MCF 10A (cell line): ENCODE measurements around the gene SNU13. TPM values are rescaled to one million over a fixed set of nuclear protein-coding genes. Genes with fewer than 3 reads are reported as not detected.

Experiments
- BruUV-seq: library from RNA; stranded (reverse); fragments of 400-500 nt; replicated peaks from 2 replicates; lab custom pipeline; 2021; lab: Mats Ljungman, UMichigan
- CTCF ChIA-PET: fragments of 300-600 bp; sonication (Branson Sonifier 250); formaldehyde crosslinking; extraction: SDS; loops from one replicate; lab custom pipeline; 2021; ENCODE audit warnings: antibody characterized with exemption, inconsistent platforms; lab: Yijun Ruan, JAX
- POLR2A ChIA-PET: fragments of 300-600, 350-650 bp; sonication (Branson Sonifier 250); formaldehyde crosslinking; extraction: SDS; loops from one replicate; lab custom pipeline; 2020; ENCODE audit warnings: antibody characterized with exemption, inconsistent platforms; lab: Yijun Ruan, JAX
- DNase-seq: peaks from one replicate; pipeline ENCODE4 v3.0.0-alpha.2; 2018; ENCODE audit not compliant: unreplicated experiment
- H3K27ac Mint-ChIP-seq: one replicate; pipeline ENCODE4 v1.8.0; 2022; ENCODE audit warnings: mild to moderate bottlenecking, low read depth, mixed read lengths; ENCODE audit not compliant: unreplicated experiment
- H3K27me3 Mint-ChIP-seq: one replicate; pipeline ENCODE4 v1.8.0; 2022; ENCODE audit warnings: mixed read lengths; ENCODE audit not compliant: insufficient read depth, unreplicated experiment
- H3K36me3 Mint-ChIP-seq: one replicate; pipeline ENCODE4 v1.8.0; 2022; ENCODE audit warnings: mild to moderate bottlenecking, moderate library complexity, mixed read lengths; ENCODE audit not compliant: insufficient read depth, unreplicated experiment
- H3K4me1 Mint-ChIP-seq: one replicate; pipeline ENCODE4 v1.8.0; 2022; ENCODE audit warnings: mixed read lengths; ENCODE audit not compliant: insufficient read depth, unreplicated experiment
- H3K4me3 Mint-ChIP-seq: one replicate; pipeline ENCODE4 v1.8.0; 2022; ENCODE audit warnings: mild to moderate bottlenecking, moderate library complexity, mixed read lengths; ENCODE audit not compliant: unreplicated experiment
- H3K9me3 Mint-ChIP-seq: one replicate; pipeline ENCODE4 v1.8.0; 2022; ENCODE audit warnings: mixed read lengths; ENCODE audit not compliant: unreplicated experiment
- CTCF ChIP-seq: fragments of 200-600 bp; IDR thresholded peaks from one replicate; pipeline ENCODE4 v1.8.0; 2022; ENCODE audit warnings: antibody characterized with exemption, mild to moderate bottlenecking; ENCODE audit not compliant: unreplicated experiment
- intact Hi-C: fragments of 100-400 bp; cut with micrococcal nuclease; formaldehyde crosslinking; loops from 2 replicates; pipeline ENCODE4 v1.14.1; 2022
- total RNA-seq: library from RNA; stranded (reverse); gene quantifications from 2 replicates; pipeline ENCODE4 v1.2.3, GENCODE V29; 2022

Gene SNU13
- total RNA-seq, 1 experiment from 2014 or later, result 280 TPM

- CTCF ChIA-PET, result interaction anchor here (0.6 to 1.2 kb wide), 2 partner anchors 18 to 246 kb away, joined by 3 read pairs; no protein-coding TSS in a partner anchor
Measured at GRCh38 chr22:41648432-41648831, 40.2 kb downstream of the SNU13 start.

DNA sequence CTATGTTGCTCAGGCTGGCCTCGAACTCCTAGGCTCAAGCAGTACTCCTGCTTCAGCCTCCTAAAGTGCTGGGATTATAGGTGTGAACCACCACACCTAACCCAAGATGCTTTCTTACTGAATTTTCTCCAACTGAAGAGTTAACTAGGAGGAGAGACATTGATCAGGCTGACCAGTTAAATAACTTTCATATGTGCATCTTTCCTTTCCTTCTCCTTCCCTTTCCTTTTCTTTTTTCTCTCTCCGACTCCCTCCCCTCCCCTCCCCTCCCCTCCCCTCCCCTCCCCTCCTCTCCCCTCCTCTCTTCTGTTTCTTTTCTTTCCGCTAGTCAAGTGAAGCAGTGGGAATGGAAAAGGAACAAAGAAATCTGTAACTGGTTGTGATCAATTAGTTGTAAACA is 40.9 kb downstream of the SNU13 start:
- no peaks in the 10 kb centered on the region for H3K4me1 Mint-ChIP-seq
- TF ChIP-seq CTCF, result no peak
- H3K27ac Mint-ChIP-seq, result no peak overlapping the region
- H3K27me3 Mint-ChIP-seq, result no peaks in the 10 kb centered on the region
- peaks cover 96% of the 10 kb centered on the region for H3K36me3 Mint-ChIP-seq
- BruUV-seq, result no TSS peak
- no peak for DNase-seq
- ChIA-PET POLR2A (no interaction called here), CTCF (no interaction called here)
- no peaks in the 10 kb centered on the region for H3K9me3 Mint-ChIP-seq
- no peak overlapping the region for H3K4me3 Mint-ChIP-seq
- intact Hi-C loops, result no loop called here

More at GRCh38 chr22:41648432-41648831, 40.2 kb downstream of the SNU13 start:
- Mint-ChIP-seq H3K4me3 (no peak overlapping the region), H3K27ac (no peak overlapping the region), H3K36me3 (peaks cover 96% of the 10 kb centered on the region), H3K4me1 (no peaks in the 10 kb centered on the region), H3K27me3 (no peaks in the 10 kb centered on the region), H3K9me3 (no peaks in the 10 kb centered on the region)
- DNase-seq, result no peak
- no peak for TF ChIP-seq CTCF
- intact Hi-C loops, result no loop called here
- TSS peak; percentile 29 for BruUV-seq
- POLR2A ChIA-PET, result interaction anchor here (0.9 kb wide), 1 partner anchor 16 kb away, joined by 5 read pairs; no protein-coding TSS in a partner anchor

GRCh38 chr22:41642331-41643110 is 46.1 kb downstream of the SNU13 start:
- no peaks in the 10 kb centered on the region for H3K9me3 Mint-ChIP-seq
- intact Hi-C loops, result no loop called here
- no peak overlapping the region for H3K4me3 Mint-ChIP-seq
- peak overlapping the region; percentile 5 for H3K27ac Mint-ChIP-seq
- H3K27me3 Mint-ChIP-seq, result no peaks in the 10 kb centered on the region
- TF ChIP-seq CTCF, result no peak
- peaks cover 99% of the 10 kb centered on the region for H3K36me3 Mint-ChIP-seq
- POLR2A ChIA-PET, result interaction anchor here (0.6 to 1.7 kb wide), 4 partner anchors 15 to 21 kb away, joined by 3 to 8 read pairs (median 4); partner anchors contain the start of genes DESI1 and XRCC6
- DNase-seq, result no peak
- no TSS peak for BruUV-seq
- CTCF ChIA-PET, result interaction anchor here (1.2 kb wide), 1 partner anchor 9 kb away, joined by 3 read pairs; no protein-coding TSS in a partner anchor
- H3K4me1 Mint-ChIP-seq, result peaks cover 7% of the 10 kb centered on the region

DNA sequence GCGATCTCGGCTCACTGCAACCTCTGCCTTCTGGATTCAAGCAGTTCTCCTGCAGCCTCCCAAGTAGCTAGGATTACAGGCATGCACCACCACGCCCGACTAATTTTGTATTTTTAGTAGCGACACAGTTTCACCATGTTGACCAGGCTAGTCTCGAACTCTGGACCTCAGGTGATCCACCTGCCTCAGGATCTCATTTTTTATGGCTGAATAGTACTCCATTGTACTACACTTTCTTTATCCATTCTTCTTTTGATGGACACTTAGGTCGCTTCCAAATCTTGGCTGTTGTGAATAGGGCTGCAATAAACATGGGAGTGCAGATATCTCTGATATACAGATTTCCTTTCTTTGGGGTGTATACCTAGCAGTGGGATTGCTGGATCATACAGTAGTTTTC is 46.8 kb downstream of the SNU13 start:
- DNase-seq, result no peak
- CTCF ChIA-PET, result interaction anchor here (1.2 kb wide), 1 partner anchor 9 kb away, joined by 3 read pairs; no protein-coding TSS in a partner anchor
- intact Hi-C loops, result no loop called here
- no peak overlapping the region for H3K4me3 Mint-ChIP-seq
- H3K9me3 Mint-ChIP-seq, result no peaks in the 10 kb centered on the region
- BruUV-seq, result no TSS peak
- H3K36me3 Mint-ChIP-seq, result peaks cover 99% of the 10 kb centered on the region
- H3K27me3 Mint-ChIP-seq, result no peaks in the 10 kb centered on the region
- H3K27ac Mint-ChIP-seq, result peak overlapping the region; percentile 11
- POLR2A ChIA-PET, result interaction anchor here (0.6 kb wide), 1 partner anchor 16 kb away, joined by 4 read pairs; no protein-coding TSS in a partner anchor
- H3K4me1 Mint-ChIP-seq, result peaks cover 7% of the 10 kb centered on the region
- TF ChIP-seq CTCF, result no peak
